GM19467 (cell line): Measurements from ENCODE around the gene TULP4.
"Not testable (repeated sequence)": the region's sequence is repeated elsewhere in the genome, so short reads cannot be mapped to it uniquely, and the experiment has no call there.

Experiments
- ATAC-seq: cut with Tn5 transposase; IDR thresholded peaks from one replicate; pipeline ENCODE4 v1.9.1; 2021; ENCODE audit warnings: mild to moderate bottlenecking, moderate library complexity; ENCODE audit not compliant: unreplicated experiment

Gene TULP4

GRCh38 chr6:158387036-158387435, 74.8 kb downstream of the TULP4 start:
- no peak for ATAC-seq

DNA sequence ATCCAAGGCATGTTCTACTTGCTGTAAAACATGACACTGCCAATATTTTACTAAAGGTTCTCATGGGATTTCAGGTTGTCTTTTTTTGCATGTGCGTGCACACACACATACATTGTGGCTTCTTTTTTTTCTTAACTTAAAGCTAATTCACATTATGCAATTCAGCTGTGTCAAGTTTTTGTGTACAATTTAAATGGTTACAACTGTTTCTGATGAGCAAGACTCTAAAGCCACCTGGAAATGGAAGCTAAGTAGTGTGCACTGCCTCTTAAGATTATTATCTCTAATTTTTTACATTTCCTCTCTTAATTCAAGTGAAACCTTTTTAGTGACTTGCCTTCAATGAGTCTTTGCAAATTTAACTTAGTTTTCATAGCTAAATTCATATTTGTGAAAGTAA, 75.3 kb downstream of the TULP4 start:
- no peak for ATAC-seq

DNA sequence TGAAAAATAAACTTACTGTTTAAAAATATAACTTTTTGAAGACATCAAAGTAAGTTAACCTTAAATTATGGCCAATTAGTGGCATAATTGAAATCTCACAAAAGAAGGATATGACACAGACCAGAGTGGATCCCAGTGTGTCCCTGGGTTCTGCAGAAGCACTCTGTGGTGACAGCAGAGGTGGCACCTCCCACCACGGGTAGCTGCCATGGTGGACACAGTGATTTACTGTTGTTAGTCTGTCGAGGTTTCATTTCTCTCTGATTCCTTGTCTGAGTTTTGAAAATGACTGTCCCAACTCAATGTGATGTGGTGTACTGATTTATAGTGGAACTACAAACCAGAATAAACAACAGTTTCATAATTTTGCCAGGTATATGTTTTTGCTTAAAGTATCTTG, 76.5 kb downstream of the TULP4 start:
- no peak for ATAC-seq

- ATAC-seq: no peak
Observed at GRCh38 chr6:158389193-158389919, 77.1 kb downstream of the TULP4 start.

- no peak for ATAC-seq
Observed at GRCh38 chr6:158391276-158391675, 79.0 kb downstream of the TULP4 start.

DNA sequence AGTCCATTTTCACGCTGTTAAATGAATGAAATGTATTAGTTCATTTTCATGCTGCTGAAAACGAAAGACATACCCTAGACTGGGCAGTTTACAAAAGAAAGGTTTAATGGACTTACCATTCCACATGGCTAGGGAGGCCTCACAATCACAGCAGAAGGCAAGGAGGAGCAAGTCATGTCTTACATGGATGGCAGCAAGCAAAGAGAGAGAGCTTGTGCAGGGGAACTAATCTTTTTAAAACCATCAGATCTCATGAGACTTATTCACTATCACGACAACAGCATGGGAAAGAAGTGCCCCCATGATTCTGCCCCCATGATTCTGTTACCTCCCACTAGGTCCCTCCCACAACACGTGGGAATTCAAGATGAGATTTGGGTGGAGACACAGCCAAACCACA, 79.7 kb downstream of the TULP4 start:
- ATAC-seq: not testable (repeated sequence)

DNA sequence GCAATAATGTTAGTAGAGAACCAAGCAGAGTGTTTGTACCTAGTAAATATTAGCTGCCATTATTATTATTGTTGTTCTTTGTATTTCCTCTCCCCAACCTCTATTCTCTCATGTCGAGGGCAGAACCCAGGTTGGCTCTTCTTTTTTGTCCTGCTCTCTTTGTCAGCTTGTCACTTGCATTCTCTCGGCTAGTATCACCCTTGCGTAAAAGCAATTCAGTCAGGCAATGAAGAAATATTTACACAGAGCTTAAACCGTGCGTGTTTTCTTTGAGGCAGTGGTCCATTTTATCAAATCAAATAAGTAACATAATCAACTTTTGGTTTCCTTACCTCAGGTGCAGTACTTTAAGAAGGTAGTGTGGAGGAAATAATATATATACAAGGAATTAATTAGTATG, 83.9 kb downstream of the TULP4 start:
- ATAC-seq: no peak

- no peak for ATAC-seq
Observed at GRCh38 chr6:158397578-158397977, 85.3 kb downstream of the TULP4 start.

GRCh38 chr6:158398252-158399024, 86.2 kb downstream of the TULP4 start:
- no peak for ATAC-seq

- no peak for ATAC-seq
Observed at GRCh38 chr6:158399040-158399700, 86.9 kb downstream of the TULP4 start.

- no peak for ATAC-seq
Observed at GRCh38 chr6:158402184-158402583, 89.9 kb downstream of the TULP4 start.

DNA sequence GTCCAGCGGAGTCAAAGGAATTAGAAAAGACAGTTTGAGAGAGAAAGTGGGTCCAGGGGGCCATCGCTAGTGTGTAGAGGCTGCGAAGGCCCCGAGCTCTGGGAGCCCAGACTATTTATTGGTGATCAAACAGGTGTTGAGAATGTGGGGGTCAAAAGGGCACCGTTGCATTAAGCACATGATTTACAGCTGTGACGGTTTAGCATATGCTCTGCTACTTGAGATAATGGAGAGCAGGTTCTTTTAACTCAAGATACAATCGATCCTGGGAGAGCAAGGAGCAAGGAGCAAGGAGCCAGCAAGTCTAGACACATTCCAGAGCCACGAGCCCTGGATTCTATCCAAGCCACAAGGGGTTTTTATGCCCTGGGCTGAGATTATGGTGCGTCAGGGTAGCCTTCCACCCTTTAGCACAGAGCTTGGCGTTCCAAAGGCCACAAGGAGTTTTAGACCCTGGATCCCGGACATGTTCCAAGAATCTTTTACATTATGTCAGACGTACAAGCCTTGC, 93.1 kb downstream of the TULP4 start:
- not testable (repeated sequence) for ATAC-seq

DNA sequence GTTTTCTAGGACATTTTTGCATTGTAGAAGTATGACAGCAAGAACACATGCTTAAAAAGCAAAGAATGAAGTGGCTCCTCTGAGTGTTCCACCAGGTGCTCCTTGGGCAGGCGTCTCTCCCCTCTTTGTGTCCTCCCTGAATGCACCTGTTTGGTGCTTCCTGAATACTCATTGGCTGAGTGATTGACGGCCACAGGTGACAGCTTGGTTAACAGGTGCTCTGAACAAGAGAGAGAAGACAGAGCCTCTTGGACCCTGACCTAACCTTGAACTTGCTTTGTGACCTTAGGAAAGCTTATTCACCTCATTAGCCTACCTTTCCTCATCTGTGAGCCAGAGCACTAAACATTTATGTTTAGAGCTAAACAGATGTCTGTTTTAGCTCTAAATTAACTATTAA, 93.7 kb downstream of the TULP4 start:
- no peak for ATAC-seq

DNA sequence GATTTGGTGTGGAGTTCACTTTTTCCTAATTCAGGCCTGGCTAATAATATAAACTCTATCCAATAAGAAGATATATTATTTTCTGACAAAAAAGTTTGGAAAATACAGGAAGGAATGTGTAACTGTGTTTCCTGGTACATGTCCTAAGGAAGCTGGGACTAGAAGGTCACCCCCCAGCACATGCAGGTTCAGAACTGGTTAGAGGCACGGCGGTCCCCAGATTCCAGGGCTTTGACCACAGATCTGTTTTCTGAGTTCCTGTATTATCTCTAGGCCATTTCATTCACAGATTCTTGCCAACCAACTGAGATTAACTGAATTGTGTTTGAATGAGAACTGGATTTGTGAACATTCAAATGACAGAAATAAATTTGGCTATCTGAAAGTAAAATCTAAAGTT, 94.5 kb downstream of the TULP4 start:
- no peak for ATAC-seq

GRCh38 chr6:158408013-158408412, 95.7 kb downstream of the TULP4 start:
- ATAC-seq: no peak

GRCh38 chr6:158408552-158409130, 96.4 kb downstream of the TULP4 start:
- no peak for ATAC-seq

GRCh38 chr6:158409451-158409850, 97.2 kb downstream of the TULP4 start:
- no peak for ATAC-seq

GRCh38 chr6:158410784-158411183, 98.5 kb downstream of the TULP4 start:
- no peak for ATAC-seq

DNA sequence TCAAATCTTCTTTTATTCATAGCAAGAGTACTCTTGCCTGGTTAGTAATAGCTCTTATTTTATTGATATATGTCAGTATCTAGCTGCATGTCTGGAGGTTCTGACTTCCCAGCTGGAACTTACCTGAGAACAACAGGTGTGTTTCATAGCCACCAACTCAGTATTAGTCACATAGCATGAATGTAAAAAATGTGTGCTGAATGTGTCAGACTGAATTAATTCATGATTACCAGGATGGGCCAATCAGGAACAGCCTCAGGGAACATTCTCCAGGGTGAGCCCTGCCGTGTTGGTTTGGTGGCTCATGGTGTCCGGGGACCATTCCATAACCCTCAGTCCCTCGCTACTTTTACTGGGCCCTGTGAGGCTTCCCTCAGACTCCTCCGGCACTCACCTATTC, 99.7 kb downstream of the TULP4 start:
- ATAC-seq: no peak

- ATAC-seq: no peak
Observed at GRCh38 chr6:158413028-158413427, 100.8 kb downstream of the TULP4 start.

DNA sequence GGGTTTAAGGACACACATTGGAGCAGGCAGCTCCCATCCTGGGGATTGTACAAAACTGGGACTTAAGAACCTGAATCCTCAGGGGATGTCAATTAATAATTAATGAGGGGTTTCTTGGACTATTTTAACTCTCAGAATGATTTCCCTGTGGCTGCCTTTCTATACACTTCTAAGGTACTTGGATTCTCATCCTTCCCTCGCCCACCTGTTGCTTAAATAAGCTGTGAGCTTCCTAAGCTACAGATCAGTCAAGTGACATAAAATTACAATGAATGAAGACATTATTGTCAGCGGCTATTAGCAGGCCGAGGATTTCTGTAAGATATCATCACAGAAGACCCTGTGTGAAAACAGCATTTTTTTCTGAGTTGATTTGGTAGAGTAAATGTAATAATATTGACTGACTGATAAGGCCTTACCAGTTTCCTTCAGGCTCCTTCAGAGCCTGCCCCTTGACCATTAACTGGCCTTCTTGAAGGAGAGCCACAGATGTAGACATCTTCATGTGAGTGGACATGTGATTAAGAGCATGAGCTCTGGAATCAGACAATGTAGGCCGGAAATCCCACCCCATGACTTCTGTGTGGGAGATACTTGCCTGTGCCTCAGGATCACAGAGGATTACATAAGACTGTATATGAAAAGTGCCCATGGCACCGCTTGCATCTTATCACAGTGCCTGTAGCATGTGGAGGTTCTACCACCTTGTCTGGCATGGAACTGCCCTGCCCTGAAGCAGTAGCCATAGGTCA, 101.7 kb downstream of the TULP4 start:
- ATAC-seq: no peak
